NCI-H146 treated with DMSO at 0.1 percent for 48 hours (cell line): ENCODE data around the gene FEN1.

Experiments
- DNase-seq: peaks from one replicate; lab custom pipeline; 2025; ENCODE audit not compliant: unreplicated experiment; lab: John Stamatoyannopoulos, UW

FEN1 gene

GRCh38 chr11:61815790-61816735, 23.4 kb downstream of the FEN1 start:
- peak; percentile 69 for DNase-seq

- DNase-seq: peak; percentile 91
Measured at GRCh38 chr11:61816736-61817455, 24.2 kb downstream of the FEN1 start, which contains the start of gene FADS1. FADS1 (minus strand) TSS chr11:61817003; CDS start chr11:61816929, 74 bp downstream.

GRCh38 chr11:61817471-61818202, 24.9 kb downstream of the FEN1 start:
- DNase-seq: no peak

GRCh38 chr11:61820174-61820573, 27.5 kb downstream of the FEN1 start:
- no peak for DNase-seq

- DNase-seq: peak; percentile 35
Measured at GRCh38 chr11:61826930-61827570, 34.3 kb downstream of the FEN1 start.

- DNase-seq: peak; percentile 98
Measured at GRCh38 chr11:61827571-61828378, 35.1 kb downstream of the FEN1 start, which contains the start of gene FADS2. FADS2 (plus strand) TSS chr11:61828300; CDS start chr11:61828391, 91 bp downstream.

GRCh38 chr11:61828379-61828628, 35.6 kb downstream of the FEN1 start:
- DNase-seq: no peak

GRCh38 chr11:61828629-61829407, 36.1 kb downstream of the FEN1 start:
- peak; percentile 35 for DNase-seq

- no peak for DNase-seq
Measured at GRCh38 chr11:61829806-61830205, 37.1 kb downstream of the FEN1 start.

GRCh38 chr11:61830237-61831105, 37.8 kb downstream of the FEN1 start:
- no peak for DNase-seq

GRCh38 chr11:61832207-61832606, 39.5 kb downstream of the FEN1 start:
- DNase-seq: no peak

- DNase-seq: no peak
Measured at GRCh38 chr11:61832754-61833153, 40.0 kb downstream of the FEN1 start.

- DNase-seq: no peak
Measured at GRCh38 chr11:61833471-61833870, 40.8 kb downstream of the FEN1 start.

GRCh38 chr11:61833926-61834277, 41.2 kb downstream of the FEN1 start:
- DNase-seq: no peak

GRCh38 chr11:61834278-61835048, 41.8 kb downstream of the FEN1 start:
- peak; percentile 27 for DNase-seq

GRCh38 chr11:61836193-61836592, 43.5 kb downstream of the FEN1 start:
- DNase-seq: no peak

GRCh38 chr11:61837411-61838005, 44.8 kb downstream of the FEN1 start:
- DNase-seq: no peak
